ENCODE data around the gene CTIF.

CTIF gene

DNA sequence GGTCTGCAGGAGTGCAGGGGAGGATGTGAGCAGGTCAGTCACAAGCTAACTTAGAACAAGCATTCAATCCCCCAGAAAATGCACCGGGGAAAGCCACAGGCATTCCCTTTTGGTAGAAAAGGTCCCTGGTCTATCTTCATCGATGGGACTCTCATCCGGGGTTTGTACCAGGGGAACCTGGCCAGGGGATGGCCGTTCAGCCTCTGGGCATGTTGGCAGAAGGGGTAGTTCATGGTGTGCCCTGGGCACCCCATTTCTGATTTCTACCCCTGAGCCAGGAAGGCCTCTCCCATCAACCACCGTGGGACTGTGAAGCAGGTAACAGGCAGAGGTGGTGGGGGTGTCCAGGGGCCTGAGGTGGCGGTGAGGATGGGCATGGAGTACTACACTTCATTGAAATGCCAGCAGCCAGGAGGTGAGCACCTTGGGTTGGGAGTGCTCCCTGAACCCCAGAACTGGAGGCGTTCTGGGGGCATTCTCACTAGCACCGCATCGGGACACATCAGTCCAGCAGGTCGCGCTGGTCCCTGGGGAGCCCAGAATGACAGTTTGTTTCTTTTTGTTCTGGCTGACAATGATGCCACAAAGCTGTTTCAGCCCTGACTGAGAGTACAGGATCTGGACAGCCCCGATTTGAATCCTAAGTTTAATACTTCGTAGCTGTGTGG lies 239.6 kb downstream of the CTIF start:
- in situ Hi-C loops (cut with HindIII; ENCODE audit: low sequenced_read_pairs), result no loop called here

DNA sequence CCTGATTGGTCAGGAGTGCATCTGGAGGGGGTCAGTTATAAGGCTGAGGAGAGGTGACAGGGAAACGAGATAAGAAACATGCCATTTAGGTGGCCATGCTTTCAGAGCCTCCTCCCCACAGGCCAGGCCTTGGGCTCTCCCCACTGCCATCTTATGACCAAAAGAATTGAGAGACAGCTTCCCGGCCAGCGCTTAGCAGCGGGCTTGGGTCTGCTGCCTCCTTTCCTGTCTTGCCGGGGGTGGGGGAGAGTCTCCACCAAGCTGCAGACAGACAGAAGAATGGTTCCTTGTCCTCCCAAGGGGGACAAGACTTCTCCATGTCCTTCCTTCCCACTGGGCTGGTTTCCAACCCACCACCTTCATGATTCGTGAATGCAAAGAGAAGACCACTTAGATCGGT lies 240.6 kb downstream of the CTIF start:
- in situ Hi-C loops (cut with HindIII; ENCODE audit: low sequenced_read_pairs), result no loop called here

GRCh38 chr18:48780201-48780912 lies 241.5 kb downstream of the CTIF start:
- in situ Hi-C loops (cut with HindIII; ENCODE audit: low sequenced_read_pairs), result loop anchor here (5.0 kb wide), 3 partner anchors 62 to 97 kb away; no protein-coding TSS in a partner anchor

DNA sequence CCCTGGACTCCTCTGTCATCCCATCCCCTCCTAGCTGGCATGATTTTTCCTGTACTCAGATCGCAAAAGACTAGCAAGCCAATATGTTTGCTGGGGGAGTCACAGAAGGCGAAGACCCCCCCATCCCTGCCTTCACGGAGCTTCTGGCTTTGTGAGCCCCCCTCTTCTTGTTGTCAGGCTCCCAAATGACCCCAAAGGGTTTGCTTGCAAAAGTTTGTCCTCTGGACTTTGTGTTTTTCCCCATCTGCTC lies 242.0 kb downstream of the CTIF start:
- in situ Hi-C loops (cut with HindIII; ENCODE audit: low sequenced_read_pairs), result loop anchor here (5.0 kb wide), 3 partner anchors 61 to 96 kb away; no protein-coding TSS in a partner anchor

DNA sequence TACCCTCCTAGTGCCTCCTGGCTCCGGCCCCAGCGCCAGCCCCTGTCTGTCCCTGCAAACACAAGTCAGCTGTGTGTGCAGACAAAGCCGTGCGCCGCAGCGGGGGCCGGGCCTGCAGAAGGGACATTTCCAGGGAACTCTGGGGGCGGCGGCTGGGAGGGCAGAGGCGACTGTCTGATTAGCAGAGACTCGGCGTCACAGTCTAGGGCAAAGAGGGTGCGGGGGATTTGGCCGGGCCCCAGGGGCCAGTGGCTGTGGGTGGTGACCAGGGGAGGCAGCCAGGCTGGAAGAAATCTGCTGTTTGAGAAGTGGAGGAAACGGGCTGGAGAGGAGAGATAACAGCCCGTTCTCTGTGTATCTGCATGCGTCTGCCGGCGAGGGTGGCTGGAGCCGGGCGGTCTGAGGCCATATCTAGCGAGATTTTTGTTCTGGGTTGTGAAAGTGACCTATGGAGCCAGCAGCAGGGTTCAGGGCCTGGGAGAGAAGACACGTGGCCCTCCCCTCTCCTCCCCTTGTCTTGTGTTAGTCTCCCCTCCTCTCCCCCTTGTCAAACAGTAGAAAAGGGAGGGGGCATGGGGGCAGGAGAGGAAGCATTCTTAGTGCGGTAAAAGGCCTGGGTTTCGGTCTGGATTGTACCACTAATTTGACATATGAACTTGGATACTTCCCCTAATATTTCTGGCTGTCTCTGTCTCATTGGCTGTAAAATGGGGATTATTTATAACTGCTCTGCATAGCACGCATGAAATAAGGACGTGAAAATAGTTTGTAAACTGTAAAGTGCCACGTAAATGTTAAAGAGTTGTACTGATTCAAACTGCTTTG lies 242.5 kb downstream of the CTIF start:
- in situ Hi-C loops (cut with HindIII; ENCODE audit: low sequenced_read_pairs), result loop anchor here (5.0 kb wide), 3 partner anchors 61 to 96 kb away; no protein-coding TSS in a partner anchor

DNA sequence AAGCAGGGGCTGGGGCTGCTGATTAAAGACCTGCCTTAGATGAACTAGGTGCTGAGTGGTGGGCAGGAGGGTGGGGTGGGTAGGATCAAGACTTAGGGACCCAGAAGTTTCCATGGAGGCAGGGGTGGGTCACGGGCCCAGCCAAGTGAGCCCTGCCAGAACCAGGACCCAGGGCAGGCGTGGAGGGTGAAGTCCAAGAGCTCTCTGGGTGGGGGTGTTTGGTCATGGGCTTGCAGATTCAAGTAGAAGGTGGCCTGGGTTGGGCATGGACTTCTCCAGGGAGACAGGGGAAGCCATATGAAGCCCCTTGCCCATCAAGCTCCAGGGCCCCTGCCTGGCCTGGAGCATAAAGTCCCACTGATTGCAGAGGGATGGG lies 243.1 kb downstream of the CTIF start:
- in situ Hi-C loops (cut with HindIII; ENCODE audit: low sequenced_read_pairs), result loop anchor here (5.0 kb wide), 3 partner anchors 60 to 95 kb away; no protein-coding TSS in a partner anchor

- in situ Hi-C loops (cut with HindIII; ENCODE audit: low sequenced_read_pairs), result loop anchor here (5.0 kb wide), 3 partner anchors 60 to 95 kb away; no protein-coding TSS in a partner anchor
Observed at GRCh38 chr18:48782381-48782861, 243.6 kb downstream of the CTIF start.

GRCh38 chr18:48783616-48784520 lies 245.0 kb downstream of the CTIF start:
- in situ Hi-C loops (cut with HindIII; ENCODE audit: low sequenced_read_pairs), result loop anchor here (5.0 kb wide), 3 partner anchors 58 to 93 kb away; no protein-coding TSS in a partner anchor

- in situ Hi-C loops (cut with HindIII; ENCODE audit: low sequenced_read_pairs), result loop anchor here (5.0 kb wide), 3 partner anchors 58 to 93 kb away; no protein-coding TSS in a partner anchor
Observed at GRCh38 chr18:48784656-48785055, 245.8 kb downstream of the CTIF start.

DNA sequence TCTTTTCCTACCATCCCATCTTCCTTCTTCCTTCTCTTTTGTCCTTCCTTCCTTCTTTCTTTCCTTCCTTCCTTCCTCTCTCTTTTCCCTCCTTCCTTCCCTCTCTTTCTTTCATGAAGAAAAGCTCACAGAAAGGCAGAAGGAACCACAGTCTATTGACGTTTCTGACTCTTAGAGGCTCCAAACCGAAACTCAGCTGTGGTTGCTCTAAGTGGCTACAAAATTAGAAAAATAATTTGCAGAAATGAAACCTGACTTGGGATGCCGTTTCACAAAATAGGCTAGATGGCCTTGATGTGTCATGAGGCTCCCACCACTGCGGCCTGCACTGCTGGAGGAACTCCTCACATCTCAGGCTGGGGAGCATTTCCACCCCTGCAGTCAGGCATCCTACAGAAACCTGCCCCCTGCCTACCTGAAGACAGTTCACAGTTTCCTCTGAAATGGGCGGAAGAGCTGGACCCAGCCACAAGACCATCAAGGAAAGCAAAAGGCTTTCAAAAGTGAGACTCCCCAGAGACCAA lies 246.3 kb downstream of the CTIF start:
- in situ Hi-C loops (cut with HindIII; ENCODE audit: low sequenced_read_pairs), result no loop called here

- in situ Hi-C loops (cut with HindIII; ENCODE audit: low sequenced_read_pairs), result no loop called here
Observed at GRCh38 chr18:48785736-48786454, 247.1 kb downstream of the CTIF start.

GRCh38 chr18:48786455-48787202 lies 247.8 kb downstream of the CTIF start:
- in situ Hi-C loops (cut with HindIII; ENCODE audit: low sequenced_read_pairs), result no loop called here

GRCh38 chr18:48787203-48788151 lies 248.6 kb downstream of the CTIF start:
- in situ Hi-C loops (cut with HindIII; ENCODE audit: low sequenced_read_pairs), result no loop called here

- in situ Hi-C loops (cut with HindIII; ENCODE audit: low sequenced_read_pairs), result no loop called here
Observed at GRCh38 chr18:48788373-48788772, 249.5 kb downstream of the CTIF start.

GRCh38 chr18:48789259-48789812 lies 250.5 kb downstream of the CTIF start:
- in situ Hi-C loops (cut with HindIII; ENCODE audit: low sequenced_read_pairs), result no loop called here

- in situ Hi-C loops (cut with HindIII; ENCODE audit: low sequenced_read_pairs), result no loop called here
Observed at GRCh38 chr18:48790226-48790863, 251.5 kb downstream of the CTIF start.

Measured in endothelial cell of hepatic sinusoid (primary cell).